Measurements from ENCODE around the gene DNAJC15. TPM values are rescaled to one million over a fixed set of nuclear protein-coding genes. Genes with fewer than 3 reads are reported as not detected.
"Not testable (repeated sequence)": the region's sequence is repeated elsewhere in the genome, so short reads cannot be mapped to it uniquely, and the experiment has no call there.

DNAJC15 gene
- polyA plus RNA-seq, 6 donors from 2014 or later = 17.0 to 46.1 (median 32.9) TPM

- H3K27ac Mint-ChIP-seq = peak overlapping the region; percentile 46 to 92 (median 72)
- not testable (repeated sequence) for H3K9me3 Mint-ChIP-seq
Observed at GRCh38 chr13:43040581-43041368, 17.4 kb downstream of the DNAJC15 start.

GRCh38 chr13:43041369-43041921 lies 18.1 kb downstream of the DNAJC15 start:
- DNase-seq = no peak
- no peak for ATAC-seq (ENCODE audit: low read depth in 2 of 2)
- Mint-ChIP-seq H3K36me3 (peaks cover 0 to 11% of the 10 kb centered on the region in 2 donors), H3K4me3 (peak overlapping the region in 4 of 8 donors; percentile 4 to 37 (median 26)), H3K4me1 (peaks cover 59 to 90% (median 83%) of the 10 kb centered on the region in 3 donors), H3K27ac (peak overlapping the region; percentile 24 to 93 (median 54)), H3K27me3 (no peaks in the 10 kb centered on the region), H3K9me3 (peaks cover 0 to 4% (median 0%) of the 10 kb centered on the region in 7 donors)

More at GRCh38 chr13:43040581-43041368, 17.4 kb downstream of the DNAJC15 start:
- not testable (repeated sequence) for ATAC-seq (ENCODE audit: low read depth in 2 of 2); H3K27me3 Mint-ChIP-seq; DNase-seq
- Mint-ChIP-seq H3K36me3 (peaks cover 0 to 11% of the 10 kb centered on the region in 2 donors), H3K4me1 (peaks cover 53 to 84% (median 76%) of the 10 kb centered on the region in 3 donors), H3K4me3 (peak overlapping the region in 6 of 8 donors; percentile 17 to 60 (median 46))

DNA sequence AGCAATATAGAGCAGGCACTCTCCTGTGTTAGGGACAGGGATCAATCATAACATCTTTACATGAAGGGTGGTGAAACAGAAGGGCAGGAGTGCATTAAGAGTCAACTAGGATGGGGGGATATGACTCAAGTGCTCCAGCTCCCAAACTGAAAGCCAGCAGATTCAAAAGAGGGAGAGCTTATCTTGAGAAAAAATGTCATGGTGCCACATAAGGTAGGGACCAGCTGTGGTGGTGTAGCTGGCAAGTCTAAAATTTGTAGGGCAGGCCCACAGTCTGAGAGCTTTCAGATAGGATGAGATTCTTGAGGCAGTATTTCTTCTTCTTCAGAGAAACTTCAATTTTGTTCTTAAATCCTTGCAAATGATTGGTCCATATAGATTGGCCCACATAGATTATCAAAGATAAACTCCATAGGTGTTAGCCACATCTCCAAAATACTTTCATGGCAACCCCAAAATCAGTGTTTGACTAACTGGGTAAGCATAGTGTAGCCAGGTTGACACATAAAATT lies 19.1 kb downstream of the DNAJC15 start:
- Mint-ChIP-seq H3K4me1 (peaks cover 64 to 93% (median 87%) of the 10 kb centered on the region in 3 donors), H3K4me3 (peak overlapping the region in 2 of 8 donors; percentile 26 to 61), H3K27me3 (no peaks in the 10 kb centered on the region), H3K9me3 (peaks cover 0 to 4% (median 0%) of the 10 kb centered on the region in 7 donors), H3K27ac (peak overlapping the region in 5 of 6 donors; percentile 31 to 100 (median 81)), H3K36me3 (peaks cover 5 to 7% of the 10 kb centered on the region in 2 donors)
- no peak for ATAC-seq (ENCODE audit: low read depth in 2 of 2)
- DNase-seq = no peak

DNA sequence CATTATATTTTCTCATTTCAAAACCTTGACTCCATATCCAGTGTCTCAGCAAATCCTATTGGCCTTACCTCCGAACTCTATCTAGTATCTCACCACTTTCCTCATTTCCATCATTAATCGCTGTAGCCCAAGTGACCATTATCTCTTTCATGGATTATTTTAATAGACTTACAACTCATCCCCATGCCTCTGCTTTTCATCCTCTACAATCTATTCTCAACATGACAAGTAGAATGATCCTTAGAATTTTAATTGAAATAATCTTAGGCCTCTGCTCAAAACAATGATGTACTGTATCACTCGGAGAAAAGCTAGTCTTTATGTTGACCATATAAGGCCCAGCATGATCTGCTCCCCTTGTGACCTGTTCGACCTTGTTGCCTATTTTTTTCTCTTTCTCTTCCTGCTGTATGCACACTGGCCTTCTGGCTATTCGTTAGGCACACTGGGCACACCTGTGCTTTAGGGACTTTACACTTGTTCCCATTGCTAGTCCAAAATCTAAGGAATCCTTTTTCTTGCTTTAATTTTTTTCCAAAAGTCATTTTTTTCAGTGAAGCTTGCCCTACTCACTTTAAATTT lies 21.4 kb downstream of the DNAJC15 start:
- Mint-ChIP-seq H3K4me3 (peak overlapping the region; percentile 32 to 82 (median 70)), H3K36me3 (peaks cover 0 to 8% of the 10 kb centered on the region in 2 donors), H3K4me1 (peaks cover 67 to 94% (median 82%) of the 10 kb centered on the region in 3 donors), H3K27me3 (no peaks in the 10 kb centered on the region), H3K27ac (peak overlapping the region; percentile 88 to 100 (median 98)), H3K9me3 (peaks cover 0 to 4% (median 0%) of the 10 kb centered on the region in 7 donors)
- DNase-seq (no peak), ATAC-seq (ENCODE audit: low read depth in 2 of 2) (peak in 1 of 2 donors; percentile 19)

GRCh38 chr13:43045302-43045773 lies 22.0 kb downstream of the DNAJC15 start:
- H3K36me3 Mint-ChIP-seq, H3K9me3 Mint-ChIP-seq, H3K27me3 Mint-ChIP-seq: not testable (repeated sequence)
- Mint-ChIP-seq H3K4me1 (peaks cover 67 to 93% (median 80%) of the 10 kb centered on the region in 3 donors), H3K4me3 (peak overlapping the region; percentile 32 to 82 (median 70)), H3K27ac (peak overlapping the region; percentile 88 to 100 (median 98))
- peak; percentile 69 to 75 for ATAC-seq (ENCODE audit: low read depth in 2 of 2)
- peak; percentile 82 for DNase-seq

DNA sequence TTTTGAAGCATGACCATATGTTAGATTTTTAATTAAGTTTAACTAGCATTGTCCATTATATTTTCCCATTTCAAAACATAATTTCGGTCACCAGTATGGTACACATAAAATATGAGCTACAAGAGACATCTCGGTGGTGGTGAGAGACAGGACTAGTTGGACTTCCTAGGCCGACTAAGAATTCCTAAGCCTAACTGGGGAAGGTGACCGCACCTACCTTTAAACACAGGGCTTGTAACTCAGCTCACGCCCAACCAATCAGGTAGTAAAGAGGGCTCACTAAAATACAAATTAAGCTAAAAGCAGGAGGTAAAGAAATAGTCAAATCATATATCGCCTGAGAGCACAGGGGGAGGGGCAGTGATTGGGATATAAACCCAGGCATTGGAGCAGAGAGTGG lies 22.9 kb downstream of the DNAJC15 start:
- ATAC-seq (ENCODE audit: low read depth in 2 of 2) (no peak), DNase-seq (no peak)
- no peaks in the 10 kb centered on the region for H3K27me3 Mint-ChIP-seq
- peaks cover 0 to 8% of the 10 kb centered on the region in 2 donors for H3K36me3 Mint-ChIP-seq
- H3K27ac Mint-ChIP-seq = peak overlapping the region; percentile 75 to 100 (median 92)
- peaks cover 60 to 86% (median 72%) of the 10 kb centered on the region in 3 donors for H3K4me1 Mint-ChIP-seq
- H3K9me3 Mint-ChIP-seq = peaks cover 0 to 4% (median 0%) of the 10 kb centered on the region in 7 donors
- peak overlapping the region in 6 of 8 donors; percentile 29 to 82 (median 68) for H3K4me3 Mint-ChIP-seq

DNA sequence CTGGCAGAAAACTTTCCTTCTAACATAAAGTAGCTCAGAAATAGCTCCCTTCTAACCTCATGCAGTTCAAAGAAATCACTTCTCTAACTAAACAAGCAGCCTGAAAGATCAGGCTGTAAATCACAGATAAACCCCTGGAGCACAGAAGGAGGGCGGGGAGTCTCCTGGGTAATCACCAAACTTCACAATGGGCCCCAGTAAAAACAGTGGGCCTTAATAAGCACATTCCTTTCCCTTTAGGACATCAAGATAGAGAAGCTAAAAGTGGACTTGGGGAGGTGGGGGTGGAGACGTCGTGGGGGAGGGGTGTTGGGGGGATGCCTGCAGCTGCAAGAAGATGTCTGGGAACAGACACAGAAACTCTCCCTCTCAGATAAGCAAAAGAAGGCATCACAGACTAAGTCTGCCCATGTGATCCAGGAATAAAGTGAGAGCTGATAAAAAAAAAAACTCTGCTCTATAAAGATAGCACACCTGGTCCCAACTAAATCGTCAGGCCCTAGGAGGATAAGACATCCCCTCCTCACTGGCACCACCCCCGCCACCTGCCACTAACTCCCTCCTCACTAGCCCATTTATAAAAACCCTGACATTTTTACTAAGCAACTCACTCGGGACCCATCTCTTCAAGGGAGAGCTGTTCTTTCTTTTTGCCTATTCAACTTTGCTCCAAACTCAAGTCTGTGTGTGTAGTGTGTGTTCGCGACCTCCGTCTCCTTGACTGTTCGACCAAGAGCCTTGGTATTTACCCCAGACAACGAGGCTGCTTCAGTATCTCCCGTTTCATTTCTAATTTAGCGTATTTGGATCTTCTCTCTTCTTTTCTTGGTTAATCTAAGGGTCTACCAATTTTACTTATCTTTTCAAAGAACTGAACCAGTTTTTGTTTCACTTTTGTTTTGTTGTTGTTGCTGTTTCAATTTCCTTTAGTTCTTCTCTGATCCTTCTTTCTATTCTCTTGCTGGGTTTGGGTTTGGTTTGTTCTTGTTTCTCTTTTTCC lies 31.7 kb downstream of the DNAJC15 start:
- peaks cover 13 to 34% (median 30%) of the 10 kb centered on the region in 3 donors for H3K4me1 Mint-ChIP-seq
- no peak overlapping the region for H3K27ac Mint-ChIP-seq
- H3K27me3 Mint-ChIP-seq = no peaks in the 10 kb centered on the region
- DNase-seq (peak; percentile 55), ATAC-seq (ENCODE audit: low read depth in 2 of 2) (peak; percentile 81 to 85)
- no peaks in the 10 kb centered on the region for H3K9me3 Mint-ChIP-seq
- H3K36me3 Mint-ChIP-seq = peaks cover 4 to 8% of the 10 kb centered on the region in 2 donors
- H3K4me3 Mint-ChIP-seq = no peak overlapping the region

DNA sequence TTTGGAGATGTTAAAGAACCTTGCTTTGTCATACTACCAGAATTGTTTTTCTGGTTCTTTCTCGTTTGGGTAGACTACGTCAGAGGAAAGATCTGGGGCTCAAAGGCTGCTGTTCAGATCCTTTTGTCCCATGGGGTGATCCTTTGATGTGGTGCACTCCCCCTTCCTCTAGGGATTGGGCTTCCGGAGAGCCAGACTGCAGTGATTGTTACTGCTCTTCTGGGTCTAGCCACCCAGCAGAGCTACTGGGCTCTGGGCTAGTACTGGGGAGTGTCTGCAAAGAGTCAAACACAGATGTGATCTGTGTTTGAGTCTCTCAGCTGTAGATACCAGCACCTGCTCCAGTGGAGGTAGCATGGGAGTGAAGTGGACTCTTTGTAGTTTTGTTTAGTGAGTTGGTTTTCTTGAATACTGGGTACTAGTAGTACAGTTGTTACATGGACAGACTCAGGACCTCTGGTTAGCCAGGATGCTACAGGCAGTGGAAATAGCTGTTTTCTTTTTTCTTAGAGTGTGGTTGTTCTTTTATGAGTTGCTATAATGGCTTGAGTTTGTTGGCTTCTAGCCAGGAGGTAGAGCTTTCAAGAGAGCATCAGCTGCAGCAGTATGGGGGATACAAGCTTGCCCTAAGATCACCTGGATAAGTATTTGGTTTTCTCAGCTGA lies 34.4 kb downstream of the DNAJC15 start:
- Mint-ChIP-seq H3K36me3 (peaks cover 8 to 20% of the 10 kb centered on the region in 2 donors), H3K27ac (peak overlapping the region in 5 of 6 donors; percentile 38 to 83 (median 41)), H3K9me3 (no peaks in the 10 kb centered on the region), H3K4me3 (peak overlapping the region in 7 of 8 donors; percentile 17 to 83 (median 50)), H3K4me1 (peaks cover 9 to 47% (median 30%) of the 10 kb centered on the region in 3 donors), H3K27me3 (no peaks in the 10 kb centered on the region)
- ATAC-seq (ENCODE audit: low read depth in 2 of 2) (peak in 1 of 2 donors; percentile 9), DNase-seq (no peak)

- no peaks in the 10 kb centered on the region for H3K9me3 Mint-ChIP-seq
- ATAC-seq (ENCODE audit: low read depth in 2 of 2) = no peak
- H3K27ac Mint-ChIP-seq = peak overlapping the region in 4 of 6 donors; percentile 38 to 74 (median 60)
- peaks cover 10 to 47% (median 30%) of the 10 kb centered on the region in 3 donors for H3K4me1 Mint-ChIP-seq
- H3K36me3 Mint-ChIP-seq = peaks cover 8 to 20% of the 10 kb centered on the region in 2 donors
- H3K4me3 Mint-ChIP-seq = peak overlapping the region in 5 of 8 donors; percentile 27 to 83 (median 50)
- no peak for DNase-seq
- no peaks in the 10 kb centered on the region for H3K27me3 Mint-ChIP-seq
Observed at GRCh38 chr13:43058318-43058674, 34.9 kb downstream of the DNAJC15 start.

GRCh38 chr13:43058831-43059230 lies 35.4 kb downstream of the DNAJC15 start:
- Mint-ChIP-seq H3K4me3 (peak overlapping the region in 4 of 8 donors; percentile 50 to 83 (median 60)), H3K4me1 (peaks cover 15 to 47% (median 30%) of the 10 kb centered on the region in 3 donors), H3K9me3 (no peaks in the 10 kb centered on the region), H3K36me3 (peaks cover 8 to 20% of the 10 kb centered on the region in 2 donors), H3K27ac (peak overlapping the region in 2 of 6 donors; percentile 34 to 52), H3K27me3 (no peaks in the 10 kb centered on the region)
- no peak for DNase-seq
- no peak for ATAC-seq (ENCODE audit: low read depth in 2 of 2)

DNA sequence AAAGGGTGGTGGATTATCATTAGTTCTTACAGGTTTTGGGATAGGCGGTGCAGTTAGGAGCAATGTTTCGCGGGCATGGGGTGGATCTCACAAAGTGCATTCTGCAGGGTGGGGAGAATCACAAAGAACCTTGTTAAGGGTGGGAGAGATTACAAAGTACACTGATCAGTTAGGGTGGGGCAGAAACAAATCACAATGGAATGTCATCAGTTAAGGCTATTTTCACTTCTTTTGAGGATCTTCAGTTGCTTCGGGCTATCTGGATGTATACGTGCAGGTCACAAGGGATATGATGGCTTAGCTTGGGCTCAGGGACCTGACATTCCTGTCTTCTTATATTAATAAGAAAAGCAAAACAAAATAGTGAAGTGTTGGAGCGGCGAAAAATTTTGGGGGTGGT lies 36.4 kb downstream of the DNAJC15 start:
- not testable (repeated sequence) for H3K9me3 Mint-ChIP-seq; ATAC-seq (ENCODE audit: low read depth in 2 of 2); H3K27me3 Mint-ChIP-seq; DNase-seq
- Mint-ChIP-seq H3K27ac (peak overlapping the region in 3 of 6 donors; percentile 26 to 65 (median 44)), H3K4me3 (peak overlapping the region in 1 of 8 donors; percentile 7), H3K36me3 (peaks cover 8 to 20% of the 10 kb centered on the region in 2 donors), H3K4me1 (peaks cover 19 to 51% (median 34%) of the 10 kb centered on the region in 3 donors)
